Measurements from ENCODE around the gene ANGPTL2.

ANGPTL2 gene

GRCh38 chr9:127050591-127051001, 71.8 kb downstream of the ANGPTL2 start:
- no peak for DNase-seq (ENCODE audit: low read depth in 2 of 2)

- DNase-seq (ENCODE audit: low read depth in 2 of 2), result no peak
Measured at GRCh38 chr9:127050152-127050551, 72.3 kb downstream of the ANGPTL2 start.

- no peak for DNase-seq (ENCODE audit: low read depth in 2 of 2)
Measured at GRCh38 chr9:127049581-127049980, 72.9 kb downstream of the ANGPTL2 start.

- DNase-seq (ENCODE audit: low read depth in 2 of 2), result no peak
Measured at GRCh38 chr9:127049044-127049443, 73.4 kb downstream of the ANGPTL2 start.

GRCh38 chr9:127047971-127048370, 74.5 kb downstream of the ANGPTL2 start:
- DNase-seq (ENCODE audit: low read depth in 2 of 2), result no peak

GRCh38 chr9:127045148-127045547, 77.3 kb downstream of the ANGPTL2 start:
- no peak for DNase-seq (ENCODE audit: low read depth in 2 of 2)

GRCh38 chr9:127039492-127039891, 82.9 kb downstream of the ANGPTL2 start:
- no peak for DNase-seq (ENCODE audit: low read depth in 2 of 2)

- DNase-seq (ENCODE audit: low read depth in 2 of 2), result no peak
Measured at GRCh38 chr9:127038531-127038930, 83.9 kb downstream of the ANGPTL2 start.
